Measurements from ENCODE around the gene CD68.

CD68 gene

DNA sequence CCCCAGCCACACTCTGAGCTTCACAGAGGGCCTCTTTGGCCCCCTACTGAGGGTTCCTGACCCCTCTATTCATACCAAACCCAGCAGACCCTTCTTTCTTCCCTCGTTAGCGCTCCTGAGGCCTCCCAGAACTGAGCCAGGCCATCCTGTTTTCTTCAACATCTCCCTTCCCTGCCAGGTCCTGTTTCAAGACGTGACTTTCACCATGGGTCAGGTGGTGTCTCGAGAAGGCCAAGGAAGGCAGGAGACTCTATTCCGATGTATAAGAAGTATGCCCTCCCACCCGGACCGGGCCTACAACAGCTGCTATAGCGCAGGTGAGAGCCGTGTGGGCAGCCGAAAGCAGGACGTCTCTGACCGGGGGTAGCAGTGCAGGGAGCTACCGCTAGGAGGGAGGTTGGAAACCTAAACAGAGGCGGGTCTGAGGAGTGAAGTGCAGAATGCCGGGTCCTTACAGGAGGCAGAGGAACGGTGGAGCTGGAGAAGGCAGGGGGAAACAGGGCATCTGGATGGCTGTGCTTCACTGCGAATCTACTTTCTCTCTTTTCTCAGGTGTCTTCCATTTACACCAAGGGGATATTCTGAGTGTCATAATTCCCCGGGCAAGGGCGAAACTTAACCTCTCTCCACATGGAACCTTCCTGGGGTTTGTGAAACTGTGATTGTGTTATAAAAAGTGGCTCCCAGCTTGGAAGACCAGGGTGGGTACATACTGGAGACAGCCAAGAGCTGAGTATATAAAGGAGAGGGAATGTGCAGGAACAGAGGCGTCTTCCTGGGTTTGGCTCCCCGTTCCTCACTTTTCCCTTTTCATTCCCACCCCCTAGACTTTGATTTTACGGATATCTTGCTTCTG, 19.0 kb upstream of the CD68 start:
- Histone ChIP-seq H3K9me2 (replicated peaks; ENCODE audit: insufficient read depth, low read length) (no peaks in the 10 kb centered on the region), H3K27me3 (ENCODE audit: low read length) (no peaks in the 10 kb centered on the region), H3K9ac (ENCODE audit: low read length) (peak overlapping the region; percentile 99), H3F3A (ENCODE audit: insufficient read depth) (no peaks in the 10 kb centered on the region), H3K9me3 (ENCODE audit: insufficient read depth, low read length) (no peaks in the 10 kb centered on the region), H3K27ac (ENCODE audit: low read depth, low read length) (no peak overlapping the region), H3K4me2 (ENCODE audit: low read depth, low read length, poor library complexity, severe bottlenecking) (peak overlapping the region; percentile 82), H3K79me2 (ENCODE audit: insufficient read depth, low read length) (peaks cover 29% of the 10 kb centered on the region), H4K20me1 (ENCODE audit: low read depth, low read length) (no peaks in the 10 kb centered on the region), H3K36me3 (ENCODE audit: low read length) (peaks cover 5% of the 10 kb centered on the region; the same call in 1 of the 2 replicates), H2AFZ (ENCODE audit: low read depth, low read length, severe bottlenecking) (no peak overlapping the region), H3K4me3 (ENCODE audit: insufficient read depth, low read length, poor library complexity, severe bottlenecking) (peak overlapping the region; percentile 95)
- TF ChIP-seq, protein P1, sequence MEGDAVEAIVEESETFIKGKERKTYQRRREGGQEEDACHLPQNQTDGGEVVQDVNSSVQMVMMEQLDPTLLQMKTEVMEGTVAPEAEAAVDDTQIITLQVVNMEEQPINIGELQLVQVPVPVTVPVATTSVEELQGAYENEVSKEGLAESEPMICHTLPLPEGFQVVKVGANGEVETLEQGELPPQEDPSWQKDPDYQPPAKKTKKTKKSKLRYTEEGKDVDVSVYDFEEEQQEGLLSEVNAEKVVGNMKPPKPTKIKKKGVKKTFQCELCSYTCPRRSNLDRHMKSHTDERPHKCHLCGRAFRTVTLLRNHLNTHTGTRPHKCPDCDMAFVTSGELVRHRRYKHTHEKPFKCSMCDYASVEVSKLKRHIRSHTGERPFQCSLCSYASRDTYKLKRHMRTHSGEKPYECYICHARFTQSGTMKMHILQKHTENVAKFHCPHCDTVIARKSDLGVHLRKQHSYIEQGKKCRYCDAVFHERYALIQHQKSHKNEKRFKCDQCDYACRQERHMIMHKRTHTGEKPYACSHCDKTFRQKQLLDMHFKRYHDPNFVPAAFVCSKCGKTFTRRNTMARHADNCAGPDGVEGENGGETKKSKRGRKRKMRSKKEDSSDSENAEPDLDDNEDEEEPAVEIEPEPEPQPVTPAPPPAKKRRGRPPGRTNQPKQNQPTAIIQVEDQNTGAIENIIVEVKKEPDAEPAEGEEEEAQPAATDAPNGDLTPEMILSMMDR (IDR thresholded peaks at IDR 0.05; ENCODE audit: insufficient read depth, low read length, poor library complexity, severe bottlenecking), result no peak
- no peak for TF ChIP-seq EZH2phosphoT487 (conservative IDR thresholded peaks at IDR 0.05; ENCODE audit: low read length)

DNA sequence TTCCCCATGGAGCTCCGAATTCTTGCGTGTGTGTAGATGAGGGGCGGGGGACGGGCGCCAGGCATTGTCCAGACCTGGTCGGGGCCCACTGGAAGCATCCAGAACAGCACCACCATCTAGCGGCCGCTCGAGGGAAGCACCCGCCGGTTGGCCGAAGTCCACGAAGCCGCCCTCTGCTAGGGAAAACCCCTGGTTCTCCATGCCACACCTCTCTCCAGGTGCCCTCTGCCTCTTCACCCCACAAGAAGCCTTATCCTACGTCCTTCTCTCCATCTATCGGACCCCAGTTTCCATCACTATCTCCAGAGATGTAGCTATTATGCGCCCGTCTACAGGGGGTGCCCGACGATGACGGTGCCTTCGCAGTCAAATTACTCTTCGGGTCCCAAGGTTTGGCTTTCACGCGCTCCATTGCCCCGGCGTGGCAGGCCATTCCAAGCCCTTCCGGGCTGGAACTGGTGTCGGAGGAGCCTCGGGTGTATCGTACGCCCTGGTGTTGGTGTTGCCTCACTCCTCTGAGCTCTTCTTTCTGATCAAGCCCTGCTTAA, 18.3 kb upstream of the CD68 start:
- Histone ChIP-seq H3F3A (ENCODE audit: insufficient read depth) (no peaks in the 10 kb centered on the region), H4K20me1 (ENCODE audit: low read depth, low read length) (no peaks in the 10 kb centered on the region), H3K79me2 (ENCODE audit: insufficient read depth, low read length) (peaks cover 33% of the 10 kb centered on the region), H3K27me3 (ENCODE audit: low read length) (no peaks in the 10 kb centered on the region), H3K4me2 (ENCODE audit: low read depth, low read length, poor library complexity, severe bottlenecking) (peak overlapping the region; percentile 82), H3K4me3 (ENCODE audit: insufficient read depth, low read length, poor library complexity, severe bottlenecking) (peak overlapping the region; percentile 95), H2AFZ (ENCODE audit: low read depth, low read length, severe bottlenecking) (peak overlapping the region; percentile 97), H3K36me3 (ENCODE audit: low read length) (peaks cover 8% of the 10 kb centered on the region; the same call in 1 of the 2 replicates), H3K9me3 (ENCODE audit: insufficient read depth, low read length) (no peaks in the 10 kb centered on the region), H3K9ac (ENCODE audit: low read length) (peak overlapping the region; percentile 99), H3K27ac (ENCODE audit: low read depth, low read length) (peak overlapping the region; percentile 85), H3K9me2 (replicated peaks; ENCODE audit: insufficient read depth, low read length) (no peaks in the 10 kb centered on the region)
- TF ChIP-seq EZH2phosphoT487 (conservative IDR thresholded peaks at IDR 0.05; ENCODE audit: low read length), result no peak
- TF ChIP-seq, protein P1 (IDR thresholded peaks at IDR 0.05; ENCODE audit: insufficient read depth, low read length, poor library complexity, severe bottlenecking), result peak; percentile 74

DNA sequence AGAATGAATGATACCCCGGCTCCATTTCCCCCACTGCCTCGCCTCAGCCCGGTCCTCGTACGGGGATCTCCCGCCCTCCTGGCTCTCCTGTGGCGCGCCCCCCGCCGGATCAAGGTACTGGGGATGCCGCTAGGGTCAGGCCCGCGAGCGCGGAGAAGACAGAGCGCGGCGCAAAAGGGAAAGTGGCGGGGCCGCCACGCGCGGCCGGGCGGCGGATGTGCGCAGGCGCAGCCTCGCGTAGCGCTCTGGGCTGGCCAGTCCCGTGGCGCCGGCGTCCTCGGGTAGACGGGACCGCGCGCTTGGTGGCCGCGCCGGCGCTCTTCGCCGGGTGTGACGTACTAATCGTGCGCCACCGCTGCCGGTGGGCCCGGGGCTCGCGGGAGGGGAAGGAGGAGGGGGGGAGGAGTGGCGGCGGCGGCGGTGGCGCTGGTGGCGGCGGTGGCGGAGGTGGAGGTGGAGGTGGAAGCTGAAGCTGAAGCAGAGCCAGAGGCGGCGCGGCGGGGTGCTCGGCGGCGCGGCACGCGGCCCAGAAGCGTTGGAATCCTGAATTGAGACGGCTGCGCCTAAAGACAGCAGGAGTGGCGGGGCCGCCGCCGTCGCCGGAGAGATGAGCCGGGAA, 17.7 kb upstream of the CD68 start, which contains the start of gene SENP3:
Gene SENP3, plus strand, starts transcription at position 331 of the 619 bp plus-strand sequence. CDS start 1,158 bp downstream, outside the sequence.
- Histone ChIP-seq H3K36me3 (ENCODE audit: low read length) (peaks cover 8% of the 10 kb centered on the region; the same call in 1 of the 2 replicates), H3K4me3 (ENCODE audit: insufficient read depth, low read length, poor library complexity, severe bottlenecking) (peak within 1 kb of the TSS; percentile 95), H3K9me3 (ENCODE audit: insufficient read depth, low read length) (no peaks in the 10 kb centered on the region), H4K20me1 (ENCODE audit: low read depth, low read length) (no peaks in the 10 kb centered on the region), H3F3A (ENCODE audit: insufficient read depth) (no peaks in the 10 kb centered on the region), H3K27me3 (ENCODE audit: low read length) (no peaks in the 10 kb centered on the region), H3K9ac (ENCODE audit: low read length) (peak within 1 kb of the TSS; percentile 99), H3K27ac (ENCODE audit: low read depth, low read length) (peak within 1 kb of the TSS; percentile 85), H3K79me2 (ENCODE audit: insufficient read depth, low read length) (peaks cover 33% of the 10 kb centered on the region), H3K9me2 (replicated peaks; ENCODE audit: insufficient read depth, low read length) (no peaks in the 10 kb centered on the region), H3K4me2 (ENCODE audit: low read depth, low read length, poor library complexity, severe bottlenecking) (peak within 1 kb of the TSS; percentile 82), H2AFZ (ENCODE audit: low read depth, low read length, severe bottlenecking) (peak within 1 kb of the TSS; percentile 97)
- no peak for TF ChIP-seq EZH2phosphoT487 (conservative IDR thresholded peaks at IDR 0.05; ENCODE audit: low read length)
- TF ChIP-seq, protein P1 (IDR thresholded peaks at IDR 0.05; ENCODE audit: insufficient read depth, low read length, poor library complexity, severe bottlenecking), result no peak
